HepG2 (cell line): ENCODE results near the gene SRGAP3. TPM values are rescaled to one million over a fixed set of nuclear protein-coding genes. Genes with fewer than 3 reads are reported as not detected.

Source experiments
- LCORL ChIP-seq, 2 experiments: fragments of 450-650 bp in 1 of 2; sonication (generic) in 1 of 2; formaldehyde crosslinking in 1 of 2; IDR thresholded peaks; 2 replicates each; pipeline versions ENCODE4 v1.5.0 to v1.6.1; 2017 to 2020; ENCODE audit warnings: antibody characterized with exemption in 1 of 2, missing genetic modification reagents in 1 of 2
- NRL ChIP-seq: sonication (generic); formaldehyde crosslinking; IDR thresholded peaks from 2 replicates; pipeline ENCODE4 v1.5.0; 2020; ENCODE audit warnings: missing genetic modification reagents, mild to moderate bottlenecking, moderate library complexity, borderline replicate concordance
- RNF219 ChIP-seq: sonication (generic); formaldehyde crosslinking; IDR thresholded peaks from 2 replicates; pipeline ENCODE4 v1.5.0; 2020; ENCODE audit warnings: mild to moderate bottlenecking, missing genetic modification reagents
- ZFP90 ChIP-seq: sonication (generic); formaldehyde crosslinking; IDR thresholded peaks from 2 replicates; pipeline ENCODE4 v1.8.0; 2022; ENCODE audit warnings: missing genetic modification reagents, mild to moderate bottlenecking, inconsistent platforms, borderline replicate concordance
- polyA plus RNA-seq, 8 experiments: library from polyadenylated mRNA; depleted of rRNA in 3 of 8; stranded (reverse) in 7 of 8; unstranded in 1 of 8; fragments of >200 nt; fragmentation: Illumina TruSeq in 4 of 8; extraction: Trizol in 4 of 8; gene quantifications; 2 replicates each; pipeline versions ENCODE4 v1.2.1 to v1.2.3, GENCODE V29; 2011 to 2016; ENCODE audit warnings: low read depth in 4 of 8, missing spikeins in 1 of 8, mixed read lengths in 1 of 8; ENCODE audit not compliant: insufficient read depth in 1 of 8
- total RNA-seq, 5 experiments: library from RNA; depleted of rRNA; stranded (reverse); fragments of >200 nt; fragmentation: Illumina TruSeq; extraction: Trizol; gene quantifications; 2 replicates each; pipeline ENCODE4 v1.2.3, GENCODE V29; 2016; ENCODE audit warnings: low read depth in 1 of 5
- TF ChIP-seq, protein P1 (sequence below): sonication (generic); formaldehyde crosslinking; IDR thresholded peaks from 2 replicates; pipeline ENCODE4 v1.4.0; 2020; ENCODE audit warnings: mild to moderate bottlenecking, missing genetic modification reagents
- TF ChIP-seq, protein P2 (sequence below): sonication (generic); formaldehyde crosslinking; IDR thresholded peaks from 2 replicates; pipeline ENCODE4 v1.8.1; 2023; ENCODE audit warnings: mild to moderate bottlenecking, missing genetic modification reagents

The SRGAP3 gene
- total and polyA plus RNA-seq, 2 of the 13 experiments (the other 11 are each of a cell fraction or from before 2014, with no cell fraction given) = 1.2 to 1.4 TPM

GRCh38 chr3:8981296-8981695 lies 268.1 kb downstream of the SRGAP3 start (continued):
- peak; percentile 39; the same call in 1 of the 2 replicates for TF ChIP-seq ZFP90 (CRISPR knock-in tag)
- no peak for TF ChIP-seq LCORL (IDR thresholded peaks at IDR 0.05)
- peak; percentile 5; the same call in 1 of the 2 replicates for TF ChIP-seq LCORL (CRISPR knock-in tag; IDR thresholded peaks at IDR 0.05)
- 0 out of 2 replicates have a peak, but pooled peaks have one; percentile 1 for TF ChIP-seq NRL (CRISPR knock-in tag)
- TF ChIP-seq, protein P1, sequence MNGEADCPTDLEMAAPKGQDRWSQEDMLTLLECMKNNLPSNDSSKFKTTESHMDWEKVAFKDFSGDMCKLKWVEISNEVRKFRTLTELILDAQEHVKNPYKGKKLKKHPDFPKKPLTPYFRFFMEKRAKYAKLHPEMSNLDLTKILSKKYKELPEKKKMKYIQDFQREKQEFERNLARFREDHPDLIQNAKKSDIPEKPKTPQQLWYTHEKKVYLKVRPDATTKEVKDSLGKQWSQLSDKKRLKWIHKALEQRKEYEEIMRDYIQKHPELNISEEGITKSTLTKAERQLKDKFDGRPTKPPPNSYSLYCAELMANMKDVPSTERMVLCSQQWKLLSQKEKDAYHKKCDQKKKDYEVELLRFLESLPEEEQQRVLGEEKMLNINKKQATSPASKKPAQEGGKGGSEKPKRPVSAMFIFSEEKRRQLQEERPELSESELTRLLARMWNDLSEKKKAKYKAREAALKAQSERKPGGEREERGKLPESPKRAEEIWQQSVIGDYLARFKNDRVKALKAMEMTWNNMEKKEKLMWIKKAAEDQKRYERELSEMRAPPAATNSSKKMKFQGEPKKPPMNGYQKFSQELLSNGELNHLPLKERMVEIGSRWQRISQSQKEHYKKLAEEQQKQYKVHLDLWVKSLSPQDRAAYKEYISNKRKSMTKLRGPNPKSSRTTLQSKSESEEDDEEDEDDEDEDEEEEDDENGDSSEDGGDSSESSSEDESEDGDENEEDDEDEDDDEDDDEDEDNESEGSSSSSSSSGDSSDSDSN (CRISPR knock-in tag) = 0 out of 2 replicates have a peak, but pooled peaks have one; percentile 29
- no peak for TF ChIP-seq RNF219
- TF ChIP-seq, protein P2, sequence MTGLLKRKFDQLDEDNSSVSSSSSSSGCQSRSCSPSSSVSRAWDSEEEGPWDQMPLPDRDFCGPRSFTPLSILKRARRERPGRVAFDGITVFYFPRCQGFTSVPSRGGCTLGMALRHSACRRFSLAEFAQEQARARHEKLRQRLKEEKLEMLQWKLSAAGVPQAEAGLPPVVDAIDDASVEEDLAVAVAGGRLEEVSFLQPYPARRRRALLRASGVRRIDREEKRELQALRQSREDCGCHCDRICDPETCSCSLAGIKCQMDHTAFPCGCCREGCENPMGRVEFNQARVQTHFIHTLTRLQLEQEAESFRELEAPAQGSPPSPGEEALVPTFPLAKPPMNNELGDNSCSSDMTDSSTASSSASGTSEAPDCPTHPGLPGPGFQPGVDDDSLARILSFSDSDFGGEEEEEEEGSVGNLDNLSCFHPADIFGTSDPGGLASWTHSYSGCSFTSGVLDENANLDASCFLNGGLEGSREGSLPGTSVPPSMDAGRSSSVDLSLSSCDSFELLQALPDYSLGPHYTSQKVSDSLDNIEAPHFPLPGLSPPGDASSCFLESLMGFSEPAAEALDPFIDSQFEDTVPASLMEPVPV = no peak
